T-cell (primary cell): ENCODE data around the gene L3MBTL4. TPM values are rescaled to one million over a fixed set of nuclear protein-coding genes. Genes with fewer than 3 reads are reported as not detected.

ENCODE experiments used
- ATAC-seq, 4 experiments: fragments of 200-7000 bp in 3 of 4; fragments of 150-1000 bp in 1 of 4; cut with Tn5 transposase; replicated peaks in 1 of 4; 1 replicate in 3 of 4; 2 replicates in 1 of 4; pipeline ENCODE4 v1.10.0; 2021; ENCODE audit warnings: moderate library complexity in 3 of 4, mild to moderate bottlenecking in 2 of 4, moderate number of reproducible peaks in 1 of 4
- CTCF ChIA-PET, 2 donors: fragments of 300-600 bp; sonication (Branson Sonifier 250); formaldehyde crosslinking; loops; one replicate each; lab custom pipeline; 2022; ENCODE audit warnings: antibody characterized with exemption in 2 of 2; lab: Charles Lee
- POLR2A ChIA-PET, 2 donors: fragments of 300-600 bp; sonication (Branson Sonifier 250); formaldehyde crosslinking; loops; one replicate each; lab custom pipeline; 2022; ENCODE audit warnings: antibody characterized with exemption in 2 of 2; lab: Charles Lee
- DNase-seq, 35 experiments: peaks; one replicate each; pipeline versions ENCODE4 v3.0.0 to v3.0.0-alpha.2; 2013 to 2023
- H3K27ac ChIP-seq: one replicate; pipeline ENCODE4 v1.5.1; 2013; ENCODE audit warnings: low read length
- H3K27me3 ChIP-seq, 2 experiments: replicated peaks in 1 of 2; 1 replicate in 1 of 2; 2 replicates in 1 of 2; pipeline versions ENCODE4 v1.6.1 to v1.7.0; 2013; ENCODE audit warnings: low read length in 1 of 2, mixed read lengths in 1 of 2; ENCODE audit not compliant: control insufficient read depth in 2 of 2, insufficient read depth in 2 of 2; ENCODE audit errors: extremely low read depth in 1 of 2
- H3K36me3 ChIP-seq, 2 donors: 1 replicate in 1 of 2; 2 replicates in 1 of 2; pipeline versions ENCODE4 v1.6.1 to v1.7.0; 2013; ENCODE audit warnings: low read length in 1 of 2; ENCODE audit not compliant: control insufficient read depth in 2 of 2, insufficient read depth in 1 of 2; ENCODE audit errors: extremely low read depth in 1 of 2
- H3K4me1 ChIP-seq, 2 experiments: 1 replicate in 1 of 2; 2 replicates in 1 of 2; pipeline versions ENCODE4 v1.6.1 to v1.7.0; 2013; ENCODE audit warnings: low read length in 2 of 2, mixed read lengths in 1 of 2; ENCODE audit not compliant: insufficient read depth in 2 of 2, control insufficient read depth in 1 of 2; ENCODE audit errors: extremely low read depth in 1 of 2
- H3K4me3 ChIP-seq, 2 donors: 1 replicate in 1 of 2; 2 replicates in 1 of 2; pipeline versions ENCODE4 v1.5.1 to v1.7.0; 2013; ENCODE audit warnings: mild to moderate bottlenecking in 2 of 2, low read length in 1 of 2, moderate library complexity in 1 of 2; ENCODE audit not compliant: control insufficient read depth in 1 of 2; ENCODE audit errors: extremely low read depth in 1 of 2
- H3K9me3 ChIP-seq: 2 replicates; pipeline ENCODE4 v1.7.0; 2013
- H3K27ac Mint-ChIP-seq, 2 donors: one replicate each; pipeline ENCODE4 v1.8.0; 2020 to 2021; ENCODE audit warnings: mild to moderate bottlenecking in 2 of 2, mixed read lengths in 2 of 2
- H3K27me3 Mint-ChIP-seq, 2 donors: one replicate each; pipeline ENCODE4 v1.8.0; 2021 to 2022; ENCODE audit warnings: mixed read lengths in 2 of 2
- H3K36me3 Mint-ChIP-seq: one replicate; pipeline ENCODE4 v1.8.0; 2021; ENCODE audit warnings: mixed read lengths
- H3K4me1 Mint-ChIP-seq, 3 donors: one replicate each; pipeline ENCODE4 v1.8.0; 2020 to 2022; ENCODE audit warnings: mixed read lengths in 3 of 3, mild to moderate bottlenecking in 1 of 3
- H3K4me3 Mint-ChIP-seq, 3 donors: one replicate each; pipeline ENCODE4 v1.8.0; 2020 to 2022; ENCODE audit warnings: mild to moderate bottlenecking in 3 of 3, mixed read lengths in 3 of 3, moderate library complexity in 3 of 3
- H3K9me3 Mint-ChIP-seq, 3 donors: one replicate each; pipeline ENCODE4 v1.8.0; 2020 to 2022; ENCODE audit warnings: mixed read lengths in 3 of 3
- WGBS: methylation state at CpG from one replicate; pipeline ENCODE4 v1.1.5; 2013; ENCODE audit warnings: missing lambda C conversion rate; ENCODE audit not compliant: insufficient coverage; 5-methylcytosine and 5-hydroxymethylcytosine counted together
- total RNA-seq, 35 experiments: library from RNA in 6 of 35; stranded (reverse) in 6 of 35; fragments of 120-200 nt in 1 of 35; gene quantifications; one replicate each; pipeline versions ENCODE4 v1.2.1 to v1.2.4 and lab custom pipeline; 2013 to 2026

The L3MBTL4 gene
- total RNA-seq, 5 donors from 2014 or later (not counting 1 experiment from before 2014, with no cell fraction given), result 0.58 to 1.6 (median 0.83) TPM

- H3K4me3 Mint-ChIP-seq, result no peak overlapping the region
- H3K36me3 ChIP-seq, result no peaks in the 10 kb centered on the region
- DNase-seq, result no peak
- H3K9me3 Mint-ChIP-seq, result no peaks in the 10 kb centered on the region
- ChIA-PET CTCF (no interaction called here), POLR2A (no interaction called here)
- 91% methylated on average over 3 of the region's 4 CpGs for WGBS
- H3K27ac ChIP-seq, result no peak overlapping the region
- no peak for ATAC-seq
- H3K36me3 Mint-ChIP-seq, result no peaks in the 10 kb centered on the region
- no peaks in the 10 kb centered on the region for H3K27me3 ChIP-seq
- H3K4me1 Mint-ChIP-seq, result no peaks in the 10 kb centered on the region
- H3K4me3 ChIP-seq, result no peak overlapping the region
- no peak overlapping the region for H3K27ac Mint-ChIP-seq
- peaks cover 0 to 5% of the 10 kb centered on the region in 2 donors for H3K27me3 Mint-ChIP-seq
- no peaks in the 10 kb centered on the region for H3K4me1 ChIP-seq
- no peaks in the 10 kb centered on the region for H3K9me3 ChIP-seq
These were observed 463.1 kb downstream of the L3MBTL4 start for GRCh38 chr18:5951515-5952091.

GRCh38 chr18:5948781-5949180, 465.9 kb downstream of the L3MBTL4 start:
- H3K27ac Mint-ChIP-seq, result no peak overlapping the region
- no CpG with 5 or more reads among the region's 1 CpG for WGBS
- H3K9me3 ChIP-seq, result no peaks in the 10 kb centered on the region
- H3K36me3 ChIP-seq, result no peaks in the 10 kb centered on the region
- ChIA-PET CTCF (no interaction called here), POLR2A (no interaction called here)
- H3K27me3 Mint-ChIP-seq, result peaks cover 2 to 5% of the 10 kb centered on the region in 2 donors
- no peaks in the 10 kb centered on the region for H3K36me3 Mint-ChIP-seq
- H3K27me3 ChIP-seq, result no peaks in the 10 kb centered on the region
- no peak overlapping the region for H3K4me3 ChIP-seq
- H3K4me1 Mint-ChIP-seq, result no peaks in the 10 kb centered on the region
- no peak for ATAC-seq
- no peak overlapping the region for H3K27ac ChIP-seq
- no peak for DNase-seq
- H3K9me3 Mint-ChIP-seq, result no peaks in the 10 kb centered on the region
- no peaks in the 10 kb centered on the region for H3K4me1 ChIP-seq
- H3K4me3 Mint-ChIP-seq, result no peak overlapping the region

- Histone ChIP-seq H3K27me3 (no peaks in the 10 kb centered on the region), H3K36me3 (no peaks in the 10 kb centered on the region), H3K4me1 (no peaks in the 10 kb centered on the region), H3K27ac (no peak overlapping the region), H3K4me3 (no peak overlapping the region), H3K9me3 (no peaks in the 10 kb centered on the region)
- Mint-ChIP-seq H3K4me3 (no peak overlapping the region), H3K4me1 (peaks cover 0 to 1% (median 0%) of the 10 kb centered on the region in 3 donors), H3K9me3 (no peaks in the 10 kb centered on the region), H3K27me3 (peaks cover 5 to 6% of the 10 kb centered on the region in 2 donors), H3K27ac (no peak overlapping the region), H3K36me3 (no peaks in the 10 kb centered on the region)
- POLR2A ChIA-PET, result no interaction called here
- DNase-seq (no peak), ATAC-seq (no peak)
- no CpG with 5 or more reads among the region's 2 CpGs for WGBS
- CTCF ChIA-PET, result no interaction called here
These were observed 466.5 kb downstream of the L3MBTL4 start for GRCh38 chr18:5948237-5948636.

- Histone ChIP-seq H3K4me3 (no peak overlapping the region), H3K36me3 (no peaks in the 10 kb centered on the region), H3K4me1 (no peaks in the 10 kb centered on the region), H3K27me3 (no peaks in the 10 kb centered on the region), H3K27ac (no peak overlapping the region), H3K9me3 (no peaks in the 10 kb centered on the region)
- ChIA-PET POLR2A (no interaction called here), CTCF (no interaction called here)
- no peaks in the 10 kb centered on the region for H3K9me3 Mint-ChIP-seq
- H3K27ac Mint-ChIP-seq, result no peak overlapping the region
- peaks cover 0 to 1% (median 0%) of the 10 kb centered on the region in 3 donors for H3K4me1 Mint-ChIP-seq
- no peaks in the 10 kb centered on the region for H3K36me3 Mint-ChIP-seq
- ATAC-seq, result no peak
- H3K27me3 Mint-ChIP-seq, result peaks cover 3 to 8% of the 10 kb centered on the region in 2 donors
- DNase-seq, result no peak
- no CpG with 5 or more reads among the region's 3 CpGs for WGBS
- no peak overlapping the region for H3K4me3 Mint-ChIP-seq
These were observed 470.3 kb downstream of the L3MBTL4 start for GRCh38 chr18:5944448-5944847.

- POLR2A ChIA-PET, result no interaction called here
- no peak for ATAC-seq
- H3K27me3 Mint-ChIP-seq, result peaks cover 3 to 8% of the 10 kb centered on the region in 2 donors
- H3K36me3 Mint-ChIP-seq, result no peaks in the 10 kb centered on the region
- no peak for DNase-seq
- H3K4me1 Mint-ChIP-seq, result peaks cover 0 to 1% (median 0%) of the 10 kb centered on the region in 3 donors
- CTCF ChIA-PET, result no interaction called here
- H3K27me3 ChIP-seq, result no peaks in the 10 kb centered on the region
- no peak overlapping the region for H3K27ac Mint-ChIP-seq
- no peak overlapping the region for H3K4me3 Mint-ChIP-seq
- no peaks in the 10 kb centered on the region for H3K9me3 ChIP-seq
- 31% methylated on average over 5 of the region's 5 CpGs for WGBS
- no peaks in the 10 kb centered on the region for H3K36me3 ChIP-seq
- H3K4me1 ChIP-seq, result no peaks in the 10 kb centered on the region
- H3K9me3 Mint-ChIP-seq, result no peaks in the 10 kb centered on the region
- no peak overlapping the region for H3K4me3 ChIP-seq
- H3K27ac ChIP-seq, result no peak overlapping the region
These were observed 471.2 kb downstream of the L3MBTL4 start for GRCh38 chr18:5943514-5943913.

- 36% methylated on average over 6 of the region's 6 CpGs for WGBS
- peaks cover 0 to 1% (median 0%) of the 10 kb centered on the region in 3 donors for H3K4me1 Mint-ChIP-seq
- H3K27me3 Mint-ChIP-seq, result peaks cover 3 to 8% of the 10 kb centered on the region in 2 donors
- ATAC-seq, result no peak
- Histone ChIP-seq H3K4me3 (no peak overlapping the region), H3K9me3 (no peaks in the 10 kb centered on the region), H3K4me1 (no peaks in the 10 kb centered on the region), H3K27me3 (no peaks in the 10 kb centered on the region), H3K27ac (no peak overlapping the region), H3K36me3 (no peaks in the 10 kb centered on the region)
- no peak overlapping the region for H3K4me3 Mint-ChIP-seq
- H3K27ac Mint-ChIP-seq, result no peak overlapping the region
- CTCF ChIA-PET, result no interaction called here
- no peaks in the 10 kb centered on the region for H3K36me3 Mint-ChIP-seq
- POLR2A ChIA-PET, result no interaction called here
- H3K9me3 Mint-ChIP-seq, result no peaks in the 10 kb centered on the region
- DNase-seq, result no peak
These were observed 472.1 kb downstream of the L3MBTL4 start for GRCh38 chr18:5942591-5942990.

- Mint-ChIP-seq H3K27me3 (peaks cover 3 to 8% of the 10 kb centered on the region in 2 donors), H3K4me3 (no peak overlapping the region), H3K27ac (no peak overlapping the region), H3K9me3 (no peaks in the 10 kb centered on the region), H3K36me3 (no peaks in the 10 kb centered on the region), H3K4me1 (peaks cover 0 to 1% (median 0%) of the 10 kb centered on the region in 3 donors)
- Histone ChIP-seq H3K27me3 (no peaks in the 10 kb centered on the region), H3K4me1 (no peaks in the 10 kb centered on the region), H3K36me3 (no peaks in the 10 kb centered on the region), H3K27ac (no peak overlapping the region), H3K4me3 (no peak overlapping the region), H3K9me3 (no peaks in the 10 kb centered on the region)
- ChIA-PET POLR2A (no interaction called here), CTCF (no interaction called here)
- ATAC-seq, result no peak
- no CpG with 5 or more reads among the region's 3 CpGs for WGBS
- no peak for DNase-seq
These were observed 472.8 kb downstream of the L3MBTL4 start for GRCh38 chr18:5941890-5942289.
